HG03060 (cell line): ENCODE data around the gene LAMA5.

ENCODE experiments used
- ATAC-seq: cut with Tn5 transposase; IDR thresholded peaks from one replicate; pipeline ENCODE4 v1.9.1; 2021; ENCODE audit warnings: low read depth, moderate number of reproducible peaks; ENCODE audit not compliant: unreplicated experiment

The LAMA5 gene

DNA sequence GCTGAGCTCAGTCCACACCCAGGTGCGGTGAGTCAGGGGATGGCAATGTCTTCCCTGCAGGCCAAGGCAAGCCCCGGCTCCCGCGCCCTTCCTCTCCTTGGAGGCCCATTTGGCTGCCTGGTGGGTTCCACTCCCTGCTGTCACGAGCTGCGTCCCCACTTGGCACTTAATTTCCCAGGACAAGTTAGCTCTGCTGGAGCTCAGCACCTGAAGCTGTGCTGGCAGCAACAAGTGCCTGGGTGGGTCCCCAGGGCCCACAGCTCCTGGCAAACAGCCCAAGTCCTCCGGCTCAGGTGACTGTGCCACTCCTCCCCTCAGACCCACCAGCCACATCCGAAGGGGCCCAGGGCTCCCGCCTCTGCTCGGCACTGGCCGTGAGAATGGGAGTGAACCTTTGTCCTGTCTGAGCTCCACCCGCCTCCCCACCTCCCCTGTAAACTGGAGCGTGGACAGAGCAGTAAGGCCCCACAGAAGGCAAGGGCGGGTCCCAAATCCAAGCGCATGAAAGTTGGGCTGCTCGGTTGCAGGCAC is 16.9 kb downstream of the LAMA5 start:
- ATAC-seq: no peak

DNA sequence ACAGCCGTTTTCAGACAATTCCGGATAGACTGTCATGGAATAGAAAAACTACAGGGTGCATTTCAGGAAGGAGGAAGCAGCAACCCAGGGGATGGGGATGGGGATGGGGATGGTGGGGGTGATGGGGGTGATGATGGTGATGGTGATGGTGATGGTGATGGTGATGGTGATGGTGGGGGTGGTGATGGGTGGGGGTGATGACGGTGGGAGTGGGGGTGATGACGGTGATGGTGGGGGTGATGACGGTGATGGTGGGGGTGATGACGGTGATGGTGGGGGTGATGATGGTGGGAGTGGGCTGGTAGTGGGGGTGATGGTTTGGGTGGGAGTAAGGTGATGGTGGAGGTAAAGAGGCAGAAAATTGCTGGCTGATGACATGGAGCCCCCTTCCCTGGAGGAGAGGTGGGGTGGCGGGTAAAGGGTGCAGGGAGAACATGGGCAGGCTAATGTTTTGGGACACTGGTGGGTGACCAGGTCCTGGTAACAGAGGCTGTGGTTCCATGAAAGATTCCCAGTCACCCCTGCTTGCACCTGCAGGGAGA is 17.5 kb downstream of the LAMA5 start:
- ATAC-seq: no peak

DNA sequence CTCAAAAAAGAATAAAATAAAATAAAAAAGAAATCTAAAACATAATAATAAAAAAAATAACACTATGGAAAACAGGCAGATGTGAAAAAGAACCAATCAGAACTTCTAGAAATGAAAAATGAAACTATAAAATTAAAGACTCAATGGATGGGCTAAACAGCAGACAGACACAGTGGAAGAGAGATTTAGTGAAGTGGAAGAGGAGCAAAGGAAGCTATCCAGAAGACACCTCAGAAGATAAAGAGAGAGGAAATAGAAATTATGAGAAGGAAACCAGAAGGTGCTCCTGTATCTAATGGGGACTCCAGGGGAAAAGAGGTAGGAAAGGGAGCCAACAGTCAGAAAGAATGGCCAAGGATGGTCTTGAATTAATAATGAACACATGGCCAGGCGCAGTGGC is 18.5 kb downstream of the LAMA5 start:
- no peak for ATAC-seq

DNA sequence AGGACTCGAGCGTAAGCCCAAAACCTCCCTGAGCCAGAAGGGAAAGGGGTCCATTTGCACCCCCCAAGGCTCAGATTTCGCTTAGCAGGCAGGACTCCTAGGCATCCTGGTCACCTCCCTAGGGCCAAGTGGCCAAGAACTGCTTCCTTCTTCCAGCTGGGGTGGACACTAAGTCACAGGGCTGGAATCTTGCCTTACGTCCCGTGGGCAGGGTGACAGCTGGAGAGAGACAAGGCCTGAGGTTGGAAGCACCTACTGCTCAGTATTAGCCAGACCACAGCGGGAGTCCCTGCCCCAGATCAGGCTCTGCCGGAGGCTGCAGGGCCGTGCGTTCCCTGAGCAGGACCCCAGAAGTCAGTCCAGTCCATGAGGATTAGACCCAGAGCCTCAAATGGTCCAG is 19.7 kb downstream of the LAMA5 start:
- ATAC-seq: no peak

GRCh38 chr20:62347151-62347404 is 20.0 kb downstream of the LAMA5 start:
- no peak for ATAC-seq

DNA sequence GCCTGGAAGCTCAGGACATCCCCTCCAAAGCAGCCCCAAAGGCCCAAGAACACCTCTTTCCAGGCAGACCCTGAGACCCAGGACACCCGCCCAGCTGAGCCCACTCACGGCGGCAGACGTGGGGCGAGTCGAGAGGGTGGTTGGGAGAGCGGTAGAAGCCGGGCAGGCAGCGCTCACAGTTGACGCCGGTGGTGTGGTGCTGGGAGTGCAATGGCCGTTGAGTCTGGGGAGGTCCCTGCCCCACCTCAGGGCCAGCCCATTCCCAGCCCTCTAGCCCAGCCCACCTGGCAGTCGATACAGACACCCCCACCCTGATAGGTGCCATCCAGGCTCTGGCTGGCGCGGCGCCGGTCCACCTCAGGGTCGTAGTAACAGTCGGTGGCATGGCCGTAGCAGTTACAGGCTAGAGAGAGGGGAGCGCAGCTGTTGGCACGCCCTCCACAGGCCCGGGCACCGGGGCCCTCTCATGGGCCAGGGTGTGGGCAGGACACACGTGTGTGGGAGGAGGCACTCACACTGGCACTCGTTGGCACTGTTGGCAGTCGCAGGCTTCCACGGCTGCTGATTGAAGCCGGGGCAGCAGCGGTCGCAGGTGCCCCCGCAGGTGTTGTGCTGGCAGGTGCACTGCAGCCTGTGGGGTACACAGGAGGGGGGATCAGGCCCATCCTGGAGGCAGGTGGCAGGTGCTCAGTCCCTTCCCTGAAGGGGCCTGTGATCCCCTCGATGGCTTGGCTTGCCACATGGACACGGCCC is 20.5 kb downstream of the LAMA5 start:
- no peak for ATAC-seq

- no peak for ATAC-seq
These were observed 21.3 kb downstream of the LAMA5 start for GRCh38 chr20:62345681-62346370.

DNA sequence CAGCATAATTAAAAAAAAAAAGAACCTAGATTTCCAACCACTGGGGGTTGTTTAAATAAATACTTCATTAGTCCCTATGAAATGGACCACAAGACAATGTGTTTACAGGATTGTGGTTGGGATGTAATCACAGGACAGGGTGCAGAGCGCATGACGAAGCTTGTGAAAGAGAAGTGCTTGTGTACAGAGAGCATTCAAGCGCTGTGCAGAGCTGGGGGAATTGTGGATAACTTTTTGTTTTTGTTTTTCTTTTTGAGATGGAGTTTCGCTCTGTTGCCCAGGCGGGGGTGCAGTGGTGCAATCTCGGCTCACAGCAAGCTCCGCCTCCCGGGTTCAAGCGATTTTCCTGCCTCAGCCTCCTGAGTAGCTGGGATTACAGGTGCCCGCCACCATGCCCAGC is 22.3 kb downstream of the LAMA5 start:
- ATAC-seq: no peak

- no peak for ATAC-seq
These were observed 23.0 kb downstream of the LAMA5 start for GRCh38 chr20:62344092-62344491.

- ATAC-seq: no peak
These were observed 24.2 kb downstream of the LAMA5 start for GRCh38 chr20:62342910-62343309.

DNA sequence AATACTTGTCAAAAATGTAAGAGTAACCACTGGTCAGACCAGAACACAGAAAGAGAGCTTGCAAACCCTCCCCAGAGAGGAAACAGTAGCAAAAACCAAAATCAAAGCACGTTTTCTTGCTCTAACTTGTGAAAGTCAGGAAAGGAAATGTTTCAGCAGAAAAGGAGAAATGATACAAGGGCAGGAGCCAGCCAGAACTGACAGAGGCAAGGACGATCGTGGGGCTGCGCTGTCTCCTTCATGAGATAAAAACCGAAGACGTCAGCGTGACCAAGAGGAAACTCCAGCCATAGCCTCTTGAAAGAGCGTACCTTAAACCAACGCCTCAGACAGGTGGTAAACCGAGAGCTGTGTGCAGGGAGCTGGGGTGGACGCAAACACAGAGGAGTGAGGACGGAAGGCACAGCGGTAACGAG is 27.5 kb downstream of the LAMA5 start:
- ATAC-seq: peak; percentile 52

GRCh38 chr20:62338294-62338620 is 28.9 kb downstream of the LAMA5 start:
- ATAC-seq: no peak

- no peak for ATAC-seq
These were observed 29.4 kb downstream of the LAMA5 start for GRCh38 chr20:62337558-62338293.

- ATAC-seq: no peak
These were observed 30.1 kb downstream of the LAMA5 start for GRCh38 chr20:62336775-62337557.

GRCh38 chr20:62336329-62336728 is 30.8 kb downstream of the LAMA5 start:
- no peak for ATAC-seq

DNA sequence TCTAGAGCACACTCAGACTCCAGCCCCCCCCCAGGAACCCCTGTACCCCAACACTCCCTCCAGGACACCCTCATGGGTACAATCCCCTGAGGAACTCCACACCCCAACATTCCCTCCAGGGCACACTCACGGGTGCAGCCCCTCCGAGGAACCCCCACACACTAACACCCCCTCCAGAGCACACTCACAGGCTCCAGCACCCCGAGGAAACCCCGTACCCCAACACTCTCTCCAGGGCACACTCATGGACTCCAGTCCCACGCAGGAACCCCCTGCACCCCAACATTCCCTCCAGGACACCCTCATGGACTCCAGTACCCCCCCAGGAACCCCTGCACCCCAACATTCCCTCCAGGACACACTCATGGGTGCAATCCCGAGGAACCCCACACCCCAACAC is 31.6 kb downstream of the LAMA5 start:
- ATAC-seq: no peak

GRCh38 chr20:62334881-62335280 is 32.2 kb downstream of the LAMA5 start:
- ATAC-seq: no peak

DNA sequence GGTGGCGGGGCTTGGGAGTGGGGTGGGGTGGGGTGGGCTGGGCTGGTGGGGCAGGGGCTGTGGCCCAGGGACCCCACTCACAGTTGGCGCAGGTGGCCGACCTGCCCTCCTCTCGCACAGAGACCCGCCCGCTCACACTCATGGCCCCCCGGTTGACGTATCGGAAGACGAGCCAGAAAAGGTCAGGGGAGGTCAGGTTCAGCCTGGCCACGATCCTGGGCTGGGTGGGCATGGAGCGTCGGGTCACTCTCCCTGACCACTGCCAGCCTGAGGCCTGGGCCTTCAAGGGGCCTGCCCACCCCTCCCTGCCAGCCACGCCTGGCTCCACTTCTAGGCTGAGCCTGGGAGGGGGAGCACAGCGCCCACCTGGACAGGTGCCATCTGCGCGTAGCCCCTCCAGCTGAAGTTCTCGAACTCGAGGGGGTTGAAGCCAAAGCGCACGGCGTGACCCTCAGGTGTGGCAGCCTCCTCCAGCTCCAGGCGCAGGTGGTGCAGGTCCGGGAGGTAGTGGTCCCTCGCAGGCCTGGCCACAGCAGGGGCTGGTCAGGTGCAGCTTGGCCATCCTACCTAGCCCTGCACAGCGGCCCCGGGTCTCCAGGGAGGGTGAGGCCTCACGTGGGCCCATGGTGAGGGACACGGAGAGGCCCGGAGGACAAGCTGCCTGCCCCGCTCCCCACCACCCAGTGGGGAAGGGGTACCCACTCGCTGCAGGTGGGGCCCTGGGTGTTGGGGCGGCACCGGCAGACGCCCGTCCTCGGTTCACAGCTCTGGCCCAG is 33.1 kb downstream of the LAMA5 start:
- ATAC-seq: no peak

- no peak for ATAC-seq
These were observed 33.9 kb downstream of the LAMA5 start for GRCh38 chr20:62332989-62333819.
